HG02588 (cell line): ENCODE measurements around the gene PRSS3.
"Not testable (repeated sequence)": the region's sequence is repeated elsewhere in the genome, so short reads cannot be mapped to it uniquely, and the experiment has no call there.

Source experiments
- ATAC-seq: cut with Tn5 transposase; IDR thresholded peaks from one replicate; pipeline ENCODE4 v1.9.1; 2021; ENCODE audit warnings: mild to moderate bottlenecking, moderate library complexity; ENCODE audit not compliant: unreplicated experiment

Gene PRSS3

GRCh38 chr9:33785914-33786313 lies 9.4 kb upstream of the PRSS3 start:
- ATAC-seq: no peak

GRCh38 chr9:33786681-33787080 lies 8.7 kb upstream of the PRSS3 start:
- no peak for ATAC-seq

DNA sequence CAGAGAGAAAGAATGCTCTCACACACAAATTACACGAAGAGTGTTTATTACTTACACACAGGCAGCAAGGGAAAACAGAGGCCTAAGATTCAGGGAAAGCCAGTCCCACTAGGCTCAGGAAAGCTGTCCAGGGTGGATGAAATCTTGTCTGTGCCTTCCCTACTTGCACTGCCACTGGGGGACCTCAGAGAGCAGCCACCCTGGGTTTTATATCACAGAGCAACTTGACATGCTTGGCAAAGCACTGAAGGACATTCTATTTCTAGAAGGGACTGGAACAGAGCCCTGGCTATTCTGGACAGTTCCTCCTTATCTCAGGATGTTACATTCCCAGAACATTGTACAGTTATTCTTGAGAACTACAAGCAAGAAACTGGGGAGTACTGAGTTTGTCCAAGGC lies 7.5 kb upstream of the PRSS3 start:
- no peak for ATAC-seq

GRCh38 chr9:33789429-33789828 lies 5.9 kb upstream of the PRSS3 start:
- not testable (repeated sequence) for ATAC-seq

DNA sequence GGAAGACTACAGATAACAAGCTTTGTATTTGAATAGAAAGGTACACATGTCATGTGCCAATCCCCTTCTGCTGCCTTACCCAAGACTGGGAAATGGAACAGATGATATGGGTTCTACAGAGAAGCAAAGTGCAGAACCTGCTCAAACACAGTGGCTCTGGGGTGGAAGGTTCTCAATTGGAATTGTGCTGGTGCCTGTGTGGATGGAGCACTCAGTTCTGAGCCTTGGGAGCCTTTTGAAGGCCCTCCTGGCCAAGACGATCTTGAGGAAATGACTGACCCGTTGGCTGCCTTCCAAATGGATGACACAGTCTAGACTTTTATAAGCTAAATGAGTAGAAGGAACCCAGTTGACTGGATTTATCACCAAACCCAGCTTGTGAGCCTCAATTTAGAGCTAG lies 4.2 kb upstream of the PRSS3 start:
- no peak for ATAC-seq

DNA sequence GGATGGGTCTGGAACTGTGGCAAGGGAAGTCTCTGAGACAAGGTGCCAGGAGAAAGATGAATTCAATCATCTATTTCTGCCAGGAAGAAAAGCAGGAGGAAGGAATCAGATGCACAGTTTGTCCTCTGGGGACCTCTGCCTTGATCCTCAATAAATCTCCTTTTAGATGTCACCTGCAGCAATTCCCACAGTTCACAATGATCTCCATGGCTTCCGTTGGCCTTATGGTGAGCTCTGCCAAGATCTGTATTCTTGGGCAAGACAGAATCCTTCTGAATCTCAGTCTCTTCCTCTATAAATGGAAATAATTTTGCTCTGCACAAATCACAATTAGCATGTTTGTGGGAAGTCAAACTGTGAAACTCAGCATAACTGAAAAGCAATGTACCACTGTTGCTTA lies 1.9 kb upstream of the PRSS3 start:
- not testable (repeated sequence) for ATAC-seq

- ATAC-seq: no peak
These were observed 801 bp upstream of the PRSS3 start for GRCh38 chr9:33794560-33794959.

GRCh38 chr9:33795819-33796218 lies 458 bp downstream of the PRSS3 start:
- ATAC-seq: no peak

DNA sequence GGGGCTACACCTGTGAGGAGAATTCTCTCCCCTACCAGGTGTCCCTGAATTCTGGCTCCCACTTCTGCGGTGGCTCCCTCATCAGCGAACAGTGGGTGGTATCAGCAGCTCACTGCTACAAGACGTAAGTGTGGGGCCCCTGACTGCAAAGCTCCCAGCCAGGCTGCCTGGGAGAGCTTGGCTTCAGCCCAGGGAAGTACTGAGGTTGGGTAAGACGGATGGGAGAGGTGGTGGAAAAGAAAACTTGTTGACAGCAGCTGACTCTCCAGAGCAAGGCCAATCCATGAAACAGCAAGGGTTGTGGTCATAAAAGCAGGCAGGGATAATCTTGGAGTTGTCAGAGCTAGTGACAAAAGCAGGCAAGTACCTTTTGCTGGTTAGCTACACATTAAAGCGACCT lies 1.3 kb downstream of the PRSS3 start:
- ATAC-seq: not testable (repeated sequence)

DNA sequence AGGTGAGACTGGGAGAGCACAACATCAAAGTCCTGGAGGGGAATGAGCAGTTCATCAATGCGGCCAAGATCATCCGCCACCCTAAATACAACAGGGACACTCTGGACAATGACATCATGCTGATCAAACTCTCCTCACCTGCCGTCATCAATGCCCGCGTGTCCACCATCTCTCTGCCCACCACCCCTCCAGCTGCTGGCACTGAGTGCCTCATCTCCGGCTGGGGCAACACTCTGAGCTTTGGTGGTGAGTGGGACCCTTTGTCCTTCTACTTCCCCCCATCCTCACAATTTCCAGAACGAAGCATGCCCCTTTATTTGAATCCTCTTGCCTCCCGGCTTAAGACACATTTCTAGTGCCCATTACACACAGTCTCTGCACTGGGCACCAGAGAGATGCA lies 2.5 kb downstream of the PRSS3 start:
- no peak for ATAC-seq

DNA sequence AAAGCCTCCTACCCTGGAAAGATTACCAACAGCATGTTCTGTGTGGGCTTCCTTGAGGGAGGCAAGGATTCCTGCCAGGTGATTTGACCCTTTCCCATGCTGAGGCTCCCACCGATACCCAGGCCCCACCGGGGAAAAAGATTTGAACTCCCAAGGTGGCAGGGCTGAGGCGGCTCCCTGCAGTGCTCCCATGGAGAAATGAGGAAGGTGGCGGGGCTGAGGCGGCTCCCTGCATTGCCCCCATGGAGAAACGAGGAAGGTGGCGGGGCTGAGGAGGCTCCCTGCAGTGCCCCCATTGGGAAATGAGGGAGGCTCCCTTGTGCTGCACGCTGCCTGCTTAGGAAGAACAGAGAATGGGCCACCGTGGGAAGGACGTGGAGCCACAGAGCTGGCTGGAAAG lies 3.2 kb downstream of the PRSS3 start:
- no peak for ATAC-seq

DNA sequence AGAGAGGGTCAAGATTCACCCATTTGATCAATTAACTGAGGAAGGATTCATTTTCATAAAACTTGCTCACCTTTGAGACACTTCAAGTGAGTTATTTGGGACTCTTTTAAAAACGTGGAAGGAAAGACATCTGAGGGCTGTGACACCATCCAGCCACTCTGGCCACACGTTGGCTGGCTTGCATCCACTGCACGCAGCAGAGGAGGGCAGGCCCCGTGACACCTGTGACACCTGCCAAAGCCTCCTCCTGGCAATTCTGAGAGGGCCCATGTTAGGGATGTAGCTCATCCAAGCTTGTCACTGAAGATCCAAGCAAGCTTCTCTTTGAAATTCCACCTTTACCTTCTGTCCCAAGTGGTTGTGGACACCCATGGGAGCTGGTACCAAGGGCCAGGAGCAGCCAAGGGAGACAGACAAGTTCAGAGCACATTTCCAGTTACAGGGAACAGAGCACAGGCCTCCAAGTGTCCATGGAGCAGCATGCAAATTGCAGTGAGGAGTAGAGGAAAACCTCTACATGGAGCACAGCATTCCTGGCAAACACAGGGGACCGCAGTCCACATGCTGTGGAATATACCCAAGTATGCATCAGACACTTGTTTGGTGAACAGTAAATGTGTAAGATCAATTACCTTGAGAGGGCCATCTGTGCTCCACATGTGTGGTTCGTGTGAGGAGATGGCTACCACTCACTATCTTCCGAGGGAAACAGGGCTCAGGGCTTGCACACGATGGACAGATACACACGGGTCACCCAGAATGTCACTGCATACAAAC lies 4.8 kb downstream of the PRSS3 start:
- ATAC-seq: no peak

DNA sequence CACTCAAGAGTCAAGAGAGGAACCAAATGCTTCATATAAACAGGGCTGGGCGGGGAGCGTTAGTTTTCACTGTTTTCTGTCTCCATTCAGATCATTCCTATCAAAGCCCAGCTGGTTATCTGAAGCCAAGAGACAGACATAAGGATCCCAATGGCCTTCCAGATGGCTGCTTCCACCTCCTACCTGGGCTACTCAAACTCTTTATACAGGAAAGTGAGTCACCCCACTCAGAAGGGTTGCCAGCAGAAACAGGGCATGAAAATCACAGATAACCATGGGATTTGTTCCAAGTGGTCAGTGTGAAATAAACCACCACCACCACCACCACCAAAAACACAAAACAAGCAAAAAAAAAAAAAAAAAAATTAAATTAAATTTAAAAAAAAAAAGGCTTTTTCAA lies 5.5 kb downstream of the PRSS3 start:
- ATAC-seq: no peak

- ATAC-seq: not testable (repeated sequence)
These were observed 6.7 kb downstream of the PRSS3 start for GRCh38 chr9:33801943-33802500.

DNA sequence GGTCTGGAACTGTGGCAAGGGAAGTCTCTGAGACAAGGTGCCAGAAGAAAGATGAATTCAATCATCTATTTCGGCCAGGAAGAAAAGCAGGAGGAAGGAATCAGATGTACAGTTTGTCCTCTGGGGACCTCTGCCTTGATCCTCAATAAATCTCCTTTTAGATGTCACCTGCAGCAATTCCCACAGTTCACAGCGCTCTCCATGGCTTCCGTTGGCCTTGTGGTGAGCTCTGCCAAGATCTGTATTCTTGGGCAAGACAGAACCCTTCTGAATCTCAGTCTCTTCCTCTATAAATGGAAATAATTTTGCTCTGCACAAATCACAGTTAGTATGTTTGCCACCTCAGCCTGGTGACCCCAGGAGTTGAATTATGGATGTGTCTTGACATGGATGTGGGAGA lies 8.8 kb downstream of the PRSS3 start:
- ATAC-seq: not testable (repeated sequence)

DNA sequence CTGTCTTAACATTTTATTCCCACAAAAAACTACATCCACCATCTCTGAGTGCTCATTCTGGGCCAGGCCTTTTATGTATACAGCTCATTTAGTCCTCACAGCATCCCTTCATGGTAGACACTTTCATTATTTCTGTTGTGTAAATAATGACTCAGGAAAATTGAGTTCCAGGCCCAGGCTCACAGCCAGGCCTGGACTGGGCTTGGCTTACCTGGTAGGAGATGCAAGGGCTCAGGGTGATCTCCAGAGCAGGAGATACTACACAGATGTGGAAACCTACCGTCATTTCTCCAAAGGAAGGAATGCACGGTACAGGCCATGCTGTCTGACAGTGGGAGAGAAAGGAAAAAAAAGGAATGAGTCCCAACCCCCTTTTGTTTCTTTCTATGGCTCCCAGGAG lies 11.8 kb downstream of the PRSS3 start:
- not testable (repeated sequence) for ATAC-seq

DNA sequence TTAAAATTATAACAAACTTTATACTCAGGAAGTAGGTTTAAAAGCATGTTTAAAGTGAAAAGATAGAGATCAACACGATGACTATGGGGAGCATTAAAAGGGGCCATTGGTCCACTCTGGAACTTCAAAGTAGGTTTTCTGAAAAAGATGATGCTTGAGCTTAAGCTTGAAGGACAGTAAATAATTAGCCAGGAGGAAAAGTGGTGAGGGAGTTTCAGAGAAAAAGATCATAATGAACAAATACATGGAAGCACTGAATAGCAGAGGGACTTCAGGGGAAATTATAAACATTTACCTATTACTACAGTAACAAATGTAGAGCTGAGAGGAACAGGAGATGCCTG lies 13.6 kb downstream of the PRSS3 start:
- not testable (repeated sequence) for ATAC-seq

DNA sequence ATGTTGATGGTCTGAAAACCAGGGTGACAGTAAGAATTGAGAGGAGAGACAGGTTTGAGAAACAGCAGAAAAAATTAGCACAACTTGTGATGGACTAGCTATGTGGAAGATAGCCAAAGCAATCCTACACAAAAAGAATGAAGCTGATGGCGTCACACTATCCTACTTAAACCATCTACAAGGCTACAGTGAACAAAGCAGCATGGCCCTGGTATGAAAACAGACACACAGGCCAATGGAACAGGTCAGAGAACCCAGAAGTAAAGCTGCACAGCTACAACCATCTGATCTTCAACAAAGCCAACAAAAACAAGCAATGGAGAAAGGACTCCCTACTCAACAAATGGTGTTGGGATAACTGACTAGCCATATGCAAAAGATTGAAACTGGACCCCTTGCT lies 14.1 kb downstream of the PRSS3 start:
- ATAC-seq: no peak

- no peak for ATAC-seq
These were observed 18.6 kb downstream of the PRSS3 start for GRCh38 chr9:33813712-33814641.

DNA sequence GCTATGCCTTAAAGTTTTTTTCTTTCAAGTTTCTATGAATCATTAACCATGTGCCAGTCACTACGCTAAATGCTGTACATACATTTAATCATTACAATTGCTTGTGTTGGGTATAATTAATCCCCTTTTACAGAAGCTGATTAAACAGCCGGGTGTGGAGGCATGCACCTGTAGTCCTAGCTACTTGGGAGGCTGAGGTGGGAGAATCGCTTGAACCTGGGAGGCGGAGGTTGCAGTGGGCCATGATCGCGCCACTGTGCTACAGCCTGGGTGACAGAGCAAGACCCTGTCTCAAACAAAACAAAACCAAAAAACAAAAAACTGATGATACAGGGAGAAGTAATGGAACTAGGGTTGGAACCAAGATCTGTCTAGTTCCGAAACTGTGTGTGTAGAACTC lies 20.4 kb downstream of the PRSS3 start:
- no peak for ATAC-seq

GRCh38 chr9:33816327-33817252 lies 21.2 kb downstream of the PRSS3 start, which contains the start of gene UBE2R2:
Gene UBE2R2 (plus strand): TSS chr9:33817160. CDS start chr9:33817758, 598 bp downstream.
- ATAC-seq: peak; percentile 53
